NCI-H2171 treated with DMSO at 0.1 percent for 48 hours (cell line): Measurements from ENCODE around the gene ARHGAP40.

Experiments
- DNase-seq: peaks from one replicate; lab custom pipeline; 2025; lab: John Stamatoyannopoulos, UW

ARHGAP40 gene

DNA sequence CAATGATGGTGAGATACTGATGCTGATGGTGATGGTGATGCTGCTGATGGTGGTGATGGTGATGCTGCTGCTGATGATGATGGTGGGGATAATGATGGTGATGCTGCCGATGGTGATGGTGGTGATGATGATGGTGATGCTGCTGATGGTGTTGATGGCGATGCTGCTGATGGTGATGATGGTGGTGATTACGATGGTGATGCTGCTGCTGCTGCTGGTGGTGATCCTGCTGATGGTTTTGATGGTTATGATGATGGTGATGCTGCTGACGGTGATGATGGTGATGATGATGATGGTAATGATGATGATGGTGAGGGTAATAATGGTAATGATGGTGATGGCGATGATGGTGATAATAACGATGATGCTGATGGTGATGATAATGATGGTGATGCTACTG, 50.0 kb downstream of the ARHGAP40 start:
- DNase-seq: no peak

DNA sequence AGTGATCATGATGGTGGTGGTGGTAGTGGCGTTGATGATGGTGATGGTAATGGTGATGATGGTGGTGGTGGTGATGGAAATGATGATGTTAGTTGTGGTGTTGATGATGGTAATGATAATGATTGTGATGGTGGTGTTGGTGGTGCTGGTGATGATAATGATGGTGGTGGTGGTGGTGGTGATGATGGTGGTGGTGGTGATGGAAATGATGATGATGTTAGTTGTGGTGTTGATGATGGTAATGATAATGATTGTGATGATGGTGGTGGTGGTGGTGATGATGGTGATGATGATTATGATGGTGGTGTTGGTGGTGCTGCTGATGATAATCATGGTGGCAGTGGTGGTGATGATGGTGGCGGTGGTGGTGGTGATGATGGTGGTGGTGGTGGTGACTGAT, 51.4 kb downstream of the ARHGAP40 start:
- DNase-seq: no peak

DNA sequence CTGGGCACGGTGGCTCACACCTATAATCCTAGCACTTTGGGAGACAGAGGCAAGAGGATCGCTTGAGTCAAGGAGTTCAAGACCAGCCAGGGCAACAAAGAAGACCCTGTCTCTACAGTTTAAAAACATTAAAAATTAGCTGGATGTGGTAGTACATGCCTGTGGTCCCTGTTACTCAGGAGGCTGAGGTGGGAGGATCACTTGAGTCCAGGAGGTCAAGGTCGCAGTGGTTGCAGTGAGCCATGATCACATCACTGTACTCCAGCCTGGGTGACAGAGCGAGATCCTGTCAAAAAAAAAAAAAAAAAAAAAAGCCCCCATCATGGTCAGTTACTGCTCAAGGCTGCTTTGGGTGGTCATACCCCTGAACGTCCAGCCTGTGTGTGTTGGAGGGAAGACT, 55.8 kb downstream of the ARHGAP40 start:
- DNase-seq: no peak

DNA sequence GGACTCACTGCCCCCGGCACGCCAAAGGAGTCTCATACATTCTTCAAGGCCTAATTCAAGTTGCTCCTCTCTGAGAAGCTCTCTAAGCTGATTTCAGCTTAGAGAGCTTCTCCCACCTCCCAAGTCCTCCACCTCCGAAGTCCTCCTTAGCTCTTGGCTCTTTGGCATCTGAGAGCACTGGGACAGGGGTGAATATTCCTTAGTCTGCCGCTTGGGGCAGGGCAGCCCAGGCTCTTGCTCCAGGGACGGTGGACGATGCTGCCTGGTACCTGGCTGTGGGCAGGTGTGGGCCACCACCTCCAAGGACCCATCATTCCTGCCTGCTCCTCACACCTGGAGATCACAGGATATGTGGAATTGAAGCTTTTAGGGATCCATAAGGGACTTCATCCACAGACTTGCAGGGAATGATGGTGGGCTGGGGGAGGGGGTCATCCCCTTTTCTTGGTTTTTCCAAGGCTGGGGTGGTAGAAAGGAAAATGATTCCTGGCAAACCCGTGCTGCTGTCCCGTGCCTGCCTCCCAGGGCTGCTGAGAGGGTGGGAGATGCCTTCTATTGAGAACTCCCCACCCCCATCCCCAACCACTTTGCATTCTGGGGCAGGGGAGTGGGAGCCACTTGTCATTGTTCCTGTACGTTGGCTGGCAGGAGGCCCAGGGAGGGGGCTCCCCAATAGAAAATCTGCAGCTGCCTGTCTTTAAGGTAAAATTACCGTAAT, 57.4 kb downstream of the ARHGAP40 start:
- DNase-seq: no peak

DNA sequence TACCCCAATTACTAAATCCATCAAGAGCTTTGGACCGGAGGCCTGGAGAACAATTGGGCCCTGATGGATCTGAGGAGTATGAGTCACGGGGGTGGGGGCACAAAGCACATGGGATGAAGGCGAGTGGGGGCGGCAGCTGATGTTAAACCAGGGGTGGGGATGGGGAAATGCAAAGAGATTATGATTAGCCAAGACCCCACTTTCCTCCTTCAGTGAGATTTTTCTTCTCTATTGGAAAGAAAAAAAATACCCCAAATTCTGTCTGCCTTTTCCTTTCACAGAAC, 57.9 kb downstream of the ARHGAP40 start:
- DNase-seq: no peak

DNA sequence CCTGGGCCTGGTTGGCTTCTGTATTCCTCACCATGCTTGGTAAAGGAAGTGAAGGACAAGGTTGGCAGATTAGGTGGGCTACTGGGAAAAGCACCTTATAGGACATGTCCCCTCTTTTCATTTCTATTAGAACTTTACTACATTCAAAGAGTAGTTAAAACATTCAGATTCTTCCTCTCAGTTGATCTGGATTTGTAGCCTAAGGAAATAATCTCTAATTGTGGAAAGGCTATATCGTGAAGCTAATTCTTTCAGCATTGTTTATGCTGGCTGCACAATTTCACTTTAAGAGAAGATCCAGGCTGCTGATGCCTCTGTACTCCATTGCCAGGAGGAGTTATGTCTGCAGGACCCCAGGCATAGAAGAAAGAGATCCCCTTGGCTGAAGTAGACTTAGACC, 58.8 kb downstream of the ARHGAP40 start:
- no peak for DNase-seq

DNA sequence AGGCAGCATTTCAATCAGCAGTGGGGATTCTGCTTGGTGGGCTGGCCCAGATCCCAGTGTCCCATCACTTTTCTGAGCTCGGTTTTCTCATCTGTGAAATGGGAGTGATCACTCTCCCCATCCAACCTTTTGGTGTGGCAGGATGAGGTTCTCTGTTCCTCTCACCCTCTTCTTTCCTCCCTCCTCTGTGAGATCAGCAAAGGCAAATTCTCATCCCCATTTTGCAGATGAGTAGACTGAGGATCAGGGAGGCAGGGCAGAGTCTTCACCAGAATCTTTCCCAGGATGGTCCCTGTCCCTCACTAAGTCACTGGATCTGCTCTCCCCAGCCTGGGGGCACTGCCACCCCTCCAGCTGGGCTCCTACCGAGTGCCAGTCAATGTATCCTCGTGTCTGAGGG, 62.1 kb downstream of the ARHGAP40 start:
- DNase-seq: no peak

DNA sequence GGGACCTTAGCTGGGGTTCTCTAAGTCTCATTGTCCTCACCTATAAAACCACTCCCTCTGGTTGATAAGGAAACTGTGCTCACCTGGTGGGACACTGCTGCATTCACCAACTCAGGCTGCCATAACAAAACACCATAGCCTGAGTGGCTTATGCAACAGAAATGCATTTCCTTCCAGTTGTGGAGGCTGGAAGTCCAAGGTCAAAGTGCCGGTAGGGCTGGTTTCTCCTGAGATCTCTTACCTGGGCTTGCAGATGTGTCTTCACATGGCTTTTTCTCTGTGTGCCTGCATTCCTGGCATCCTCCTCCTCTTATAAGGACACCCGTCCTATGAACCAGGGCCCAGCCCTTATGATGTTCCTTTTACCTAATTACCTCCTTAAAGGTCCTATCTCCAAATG, 62.7 kb downstream of the ARHGAP40 start:
- no peak for DNase-seq

DNA sequence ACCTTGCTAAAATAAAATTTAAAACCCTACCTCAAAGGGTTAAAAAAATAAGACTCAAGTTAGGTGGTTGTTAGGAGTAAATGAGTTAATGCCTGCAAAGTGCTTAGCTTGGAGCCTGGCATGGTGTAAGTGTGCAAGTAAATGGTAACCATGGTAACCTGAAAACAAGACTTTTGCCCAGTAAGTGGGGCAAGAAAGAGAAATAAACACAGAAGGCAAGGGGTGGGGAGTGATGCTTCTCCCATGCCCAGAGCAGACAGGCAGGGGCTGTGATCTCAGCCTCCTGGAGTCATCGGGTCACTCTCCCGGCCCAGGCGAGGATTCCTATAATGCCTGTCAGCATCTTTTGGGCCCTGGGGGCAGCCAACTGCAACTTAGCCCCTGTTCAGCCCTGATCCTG, 63.5 kb downstream of the ARHGAP40 start:
- no peak for DNase-seq

DNA sequence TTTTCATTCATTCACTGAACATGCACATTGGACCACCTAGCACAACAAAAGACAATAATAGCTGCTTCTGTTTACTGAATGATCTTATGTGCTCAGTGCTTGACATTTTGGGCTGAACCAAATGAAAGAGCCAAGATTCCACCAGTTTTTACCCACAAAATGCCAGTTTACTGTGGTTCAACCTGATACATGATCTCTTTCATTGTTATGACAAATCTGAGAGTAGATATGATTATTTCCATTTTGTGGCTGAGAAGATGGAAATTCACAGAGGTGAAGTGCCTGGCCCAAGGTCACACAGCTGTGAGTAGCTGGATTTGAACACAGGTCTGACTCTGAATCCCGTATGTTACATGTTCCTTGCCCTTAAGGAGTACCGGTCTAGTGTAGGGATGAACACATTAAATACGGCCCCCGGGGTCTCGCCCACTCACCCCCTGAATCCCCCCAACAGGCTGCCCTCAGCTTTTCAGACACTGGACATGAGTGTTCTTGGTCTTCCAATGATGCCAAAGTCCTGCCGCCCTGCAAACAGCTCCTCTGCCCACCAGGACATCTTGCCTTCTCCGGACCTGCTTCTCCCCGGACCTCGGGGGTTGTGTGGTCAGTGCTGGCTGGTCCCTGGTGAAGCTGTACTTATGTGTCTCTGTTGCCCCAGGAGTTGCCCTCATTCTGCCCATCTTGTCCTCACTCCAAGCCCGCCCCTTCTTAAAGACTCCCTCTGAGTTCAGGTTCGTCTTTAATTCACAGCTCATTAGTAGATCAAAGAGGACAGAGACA, 64.1 kb downstream of the ARHGAP40 start:
- DNase-seq: no peak

DNA sequence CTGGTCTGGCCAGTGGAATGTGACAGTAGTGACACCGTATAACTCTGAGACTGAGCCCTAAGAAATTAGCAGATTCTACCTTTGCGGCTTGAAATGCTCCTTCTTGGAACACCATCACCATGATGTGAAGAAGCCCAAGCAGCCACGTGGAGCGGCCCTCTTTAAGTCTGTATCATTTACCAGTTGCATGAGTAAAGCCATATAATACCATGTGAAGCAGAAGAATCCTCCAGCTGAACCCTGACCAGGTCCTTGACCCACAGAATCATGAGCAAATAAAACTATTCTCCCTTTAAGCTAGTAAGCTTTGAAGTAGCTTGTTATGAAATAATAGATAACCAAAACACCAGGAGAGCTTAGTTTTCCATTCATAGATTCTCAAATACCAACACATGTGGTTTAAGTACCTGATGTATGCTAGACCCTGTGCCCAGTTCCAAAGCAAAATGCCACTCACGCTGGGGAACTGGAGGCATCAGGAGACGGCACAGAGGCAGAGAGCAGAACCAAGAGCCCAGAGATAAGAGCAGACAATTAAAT, 65.9 kb downstream of the ARHGAP40 start:
- DNase-seq: no peak

DNA sequence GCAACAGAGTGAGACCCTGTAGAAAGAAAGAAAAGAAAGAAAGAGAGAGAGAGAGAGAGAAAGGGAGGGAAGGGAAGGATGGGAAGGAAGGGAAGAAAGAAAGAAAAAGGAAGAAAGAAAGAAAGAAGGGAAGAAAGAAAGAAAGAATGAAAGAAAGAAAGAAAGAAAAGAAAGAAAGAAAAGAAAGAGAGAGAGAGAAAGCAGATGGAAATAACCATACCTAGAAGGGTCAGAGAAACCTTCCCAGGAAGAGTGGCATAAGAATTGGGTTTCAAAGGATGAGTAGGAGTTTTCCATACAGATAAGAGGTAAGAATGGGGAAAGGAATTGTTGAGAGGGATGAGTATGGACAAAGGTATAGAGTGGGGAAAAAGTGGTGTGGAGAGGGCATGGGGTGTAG, 68.1 kb downstream of the ARHGAP40 start:
- DNase-seq: no peak

DNA sequence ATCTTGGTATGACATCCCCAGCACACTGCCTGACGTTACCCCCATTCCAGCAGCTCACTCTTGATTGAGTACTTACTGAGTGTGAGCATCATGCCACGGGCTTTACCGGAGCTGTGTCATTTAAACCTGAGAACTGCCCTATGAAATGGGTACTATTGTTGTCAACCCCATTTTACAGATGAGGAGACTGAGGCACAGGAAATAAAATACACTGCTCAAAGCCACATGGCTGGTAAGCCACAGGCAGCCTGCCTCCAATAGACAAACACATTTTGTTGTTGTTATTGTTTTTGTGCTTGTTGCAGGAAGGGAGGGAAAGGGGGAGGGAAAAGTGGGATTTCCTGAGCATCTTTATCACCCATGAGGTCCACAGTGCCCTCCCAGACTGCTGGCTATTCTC, 69.2 kb downstream of the ARHGAP40 start:
- DNase-seq: no peak

DNA sequence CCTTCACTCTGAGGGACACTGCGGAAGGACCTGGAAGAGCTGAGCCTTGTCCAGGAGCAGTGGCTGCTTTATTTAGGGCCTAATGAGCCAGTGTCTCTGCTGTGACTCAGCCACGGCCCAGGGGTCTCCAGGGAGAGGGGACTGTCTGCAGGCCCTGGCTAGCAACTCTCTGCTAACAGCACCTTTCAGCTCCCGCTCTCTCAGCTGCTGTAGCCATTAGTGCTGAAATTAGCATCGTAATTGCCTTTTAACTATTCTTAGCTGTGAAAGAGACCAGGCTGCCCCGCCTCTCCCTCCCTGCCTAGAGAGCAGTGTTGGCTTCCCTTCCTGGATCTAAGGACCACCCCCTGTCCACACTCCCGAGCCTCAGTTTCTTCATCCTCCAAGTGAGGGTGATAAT, 69.6 kb downstream of the ARHGAP40 start:
- DNase-seq: no peak

DNA sequence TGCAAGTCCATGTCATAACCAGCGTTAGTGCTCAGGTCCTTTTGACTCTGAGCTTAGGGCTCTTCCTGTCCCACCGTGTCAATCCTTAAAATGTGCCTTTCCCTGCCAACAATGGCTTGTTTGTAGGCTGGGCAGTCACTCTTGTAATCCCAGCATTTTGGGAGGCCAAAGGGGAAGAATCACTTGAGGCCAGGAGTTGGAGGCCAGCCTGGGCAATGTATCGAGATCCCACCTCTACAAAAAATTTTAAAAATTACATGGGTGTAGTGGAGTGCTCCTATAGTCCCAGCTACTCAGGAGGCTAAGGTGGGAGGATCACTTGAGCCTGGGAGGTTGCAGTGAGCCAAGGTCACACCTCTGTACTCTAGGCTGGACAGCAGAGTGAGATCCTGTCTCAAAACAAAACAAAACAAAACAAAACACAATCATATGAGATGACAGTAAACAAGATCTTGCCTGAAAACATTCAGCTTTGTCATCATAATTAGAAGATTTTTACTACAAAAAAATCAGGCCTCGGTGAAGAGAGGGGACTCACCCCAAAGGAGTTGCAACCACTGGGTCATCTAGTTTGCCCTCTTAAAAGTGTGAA, 70.2 kb downstream of the ARHGAP40 start:
- DNase-seq: no peak

DNA sequence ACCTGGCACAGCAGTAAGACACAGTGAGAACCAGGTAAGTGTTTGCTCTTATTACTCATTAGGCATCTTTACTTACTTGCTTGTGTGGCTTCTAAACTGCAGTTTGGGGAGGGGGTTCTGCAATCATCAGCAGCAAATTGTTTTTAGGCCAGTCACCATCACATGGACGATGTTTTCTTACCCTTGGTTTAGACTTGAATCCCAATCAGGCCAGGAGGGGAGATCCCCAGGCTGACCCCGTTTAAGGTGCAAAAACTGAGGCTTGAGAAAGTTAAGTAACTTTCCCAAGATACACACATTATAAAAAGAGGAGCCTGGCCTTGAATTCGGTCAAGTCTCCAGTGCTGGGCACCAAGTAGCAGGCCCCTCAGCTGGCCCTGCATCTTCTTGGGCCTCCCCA, 70.9 kb downstream of the ARHGAP40 start:
- DNase-seq: no peak

DNA sequence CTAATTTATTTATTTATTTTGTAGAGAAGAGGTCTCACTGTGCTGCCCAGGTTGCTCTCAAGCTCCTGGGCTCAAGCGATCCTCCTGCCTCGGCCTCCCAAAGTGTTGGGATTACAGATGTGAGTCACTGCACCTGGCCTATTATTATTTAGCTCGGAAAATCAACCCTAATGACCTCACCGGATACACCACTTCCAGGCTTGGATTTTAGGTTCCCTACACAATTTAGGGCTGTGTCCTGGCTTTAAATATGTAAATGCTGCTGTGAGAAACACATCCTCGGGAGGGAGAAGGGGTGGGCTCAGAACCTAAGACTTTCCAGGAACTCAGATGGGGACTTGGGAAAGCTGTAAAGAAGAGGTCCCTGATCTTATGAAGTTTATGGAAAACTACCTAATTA, 71.7 kb downstream of the ARHGAP40 start:
- DNase-seq: no peak

DNA sequence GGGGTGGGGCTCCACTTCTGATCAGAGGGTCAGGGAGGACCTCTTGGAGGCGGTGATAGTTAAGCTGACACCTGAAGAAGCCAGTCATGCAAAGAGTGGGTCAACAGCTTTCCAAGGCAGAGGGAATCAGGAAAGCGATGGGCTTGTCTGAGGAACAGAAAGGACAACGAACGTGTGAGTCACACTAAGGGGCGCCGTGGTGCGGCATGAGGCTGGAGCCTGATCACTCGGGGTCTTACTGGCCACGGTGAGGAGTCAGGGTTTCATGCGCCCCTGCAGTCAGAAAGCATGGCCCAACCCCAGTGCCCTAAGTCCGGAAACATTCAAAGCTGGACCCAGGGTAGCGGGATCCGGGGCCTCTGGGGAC, 72.1 kb downstream of the ARHGAP40 start:
- peak; percentile 51 for DNase-seq

DNA sequence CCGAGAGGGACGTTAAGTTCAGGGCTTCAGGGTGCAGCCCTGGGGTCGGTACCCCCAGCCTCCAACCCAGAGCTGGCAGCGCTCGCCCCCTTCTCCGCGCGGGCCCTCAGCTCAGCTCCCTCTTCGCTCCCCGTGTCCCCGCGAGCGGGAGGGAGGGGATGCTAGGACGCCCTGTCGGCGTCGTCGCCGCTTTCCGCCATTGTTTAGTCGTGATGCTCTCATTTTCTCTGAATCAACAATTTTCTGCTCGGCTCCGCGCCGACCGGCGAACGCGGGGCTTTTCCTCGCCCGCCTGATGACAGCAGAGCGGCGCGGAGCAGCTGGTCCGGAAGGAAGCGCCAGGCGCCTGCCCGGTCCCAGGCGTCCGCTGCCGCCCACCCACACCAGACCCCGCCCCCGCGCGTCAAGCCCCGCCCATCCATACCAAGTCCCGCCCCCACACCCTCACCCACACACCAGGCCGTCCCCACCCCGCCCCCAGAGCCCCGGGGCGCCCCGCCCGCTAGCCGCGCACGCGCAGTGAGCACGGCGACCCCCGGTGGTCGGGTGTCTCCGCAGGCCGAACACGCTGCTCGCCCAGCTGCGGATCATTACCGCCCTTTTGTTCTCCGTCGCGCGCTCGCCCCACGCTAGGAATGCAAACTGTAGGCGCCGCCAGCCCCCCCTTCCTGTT, 72.6 kb downstream of the ARHGAP40 start:
- DNase-seq: peak; percentile 64

DNA sequence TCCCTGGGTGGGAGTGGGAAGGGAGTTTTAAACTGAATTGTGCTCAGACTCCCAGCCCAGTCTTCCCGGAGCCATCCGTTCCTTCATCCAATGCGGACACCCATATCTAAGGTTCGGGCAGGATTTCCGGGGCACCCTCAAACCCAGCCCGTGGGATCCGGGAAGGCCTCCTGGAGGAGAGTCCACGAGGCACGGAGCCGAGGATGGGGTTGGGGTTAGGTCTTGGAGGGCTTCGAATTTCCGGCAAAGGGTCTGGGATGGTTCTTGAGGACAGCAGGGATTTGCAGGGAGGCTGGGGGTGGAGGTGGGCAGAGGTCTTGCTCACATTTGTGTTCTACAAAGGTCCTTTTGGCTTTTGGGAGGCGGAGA, 73.1 kb downstream of the ARHGAP40 start:
- no peak for DNase-seq

DNA sequence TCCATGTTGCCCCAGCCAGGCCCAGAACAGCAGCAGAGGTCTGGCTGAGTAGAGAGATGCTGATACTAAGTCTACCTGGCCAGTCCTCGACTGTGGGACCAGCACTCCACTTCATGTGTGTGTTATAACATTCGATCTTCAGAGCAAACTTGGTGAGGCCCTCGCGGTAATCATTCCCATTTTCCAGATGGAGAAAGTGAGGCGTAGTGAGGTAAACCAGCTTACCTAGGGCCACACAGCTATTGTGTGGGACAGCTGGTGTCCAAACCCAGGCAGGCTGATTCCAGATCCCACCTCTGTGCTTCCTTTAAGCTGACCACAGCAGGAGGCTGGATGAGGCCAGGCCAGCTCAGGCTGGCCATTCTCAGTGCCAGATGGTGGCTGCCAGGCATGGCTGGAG, 75.0 kb downstream of the ARHGAP40 start:
- no peak for DNase-seq

DNA sequence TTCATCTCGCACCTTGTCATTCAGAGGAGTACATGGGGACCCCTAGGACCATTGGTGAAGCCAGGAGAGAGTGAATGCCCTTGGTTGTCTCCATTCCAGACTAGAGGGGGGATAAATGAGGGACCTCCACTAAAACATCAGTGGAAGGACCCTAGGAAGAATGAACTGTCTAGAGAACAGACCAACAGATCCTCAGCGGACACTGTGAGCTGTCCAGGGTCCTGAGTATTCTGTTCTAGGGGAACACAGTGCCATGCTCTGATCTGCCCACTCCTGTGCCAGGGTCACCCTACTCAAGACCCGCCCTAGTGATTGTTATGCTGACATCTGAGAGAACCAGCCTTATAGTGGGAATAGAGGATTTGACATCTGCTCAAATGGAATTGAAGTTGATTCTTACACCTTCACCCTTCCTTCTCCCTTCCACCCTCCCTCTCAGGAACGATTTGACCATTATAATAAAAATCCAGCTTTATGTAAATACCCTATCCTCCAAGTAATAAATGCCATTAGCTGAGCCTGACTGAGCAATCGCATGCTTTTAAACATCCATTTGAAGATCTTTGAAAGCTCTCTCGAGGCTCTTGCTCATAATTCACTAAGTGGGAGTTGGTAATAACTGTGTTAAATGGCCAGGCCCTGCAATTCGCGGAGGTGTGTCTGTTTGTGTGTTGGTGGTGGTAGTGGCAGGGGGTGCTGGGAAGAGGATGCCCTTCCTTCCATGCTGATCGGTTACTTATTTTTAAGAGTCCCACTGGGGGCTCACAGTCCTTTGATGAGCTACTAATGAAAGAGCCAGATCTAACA, 79.1 kb downstream of the ARHGAP40 start:
- no peak for DNase-seq
